DOHH2 (cell line): ENCODE results near the gene CTLA4.

ENCODE experiments used
- CTCF ChIP-seq: fragments of 200-600 bp; sonication (generic); IDR thresholded peaks from one replicate; pipeline ENCODE4 v1.5.1; 2014; ENCODE audit warnings: antibody characterized with exemption, mild to moderate bottlenecking, low read depth, low read length; ENCODE audit not compliant: poor library complexity, severe bottlenecking
- EZH2phosphoT487 ChIP-seq: fragments of 200-600 bp; sonication (generic); IDR thresholded peaks from 2 replicates; pipeline ENCODE4 v1.6.1; 2017; ENCODE audit warnings: borderline replicate concordance, mild to moderate bottlenecking, antibody characterized with exemption, low read length, moderate library complexity, mixed read lengths

- TF ChIP-seq CTCF = no peak
- no peak for TF ChIP-seq EZH2phosphoT487
Observed at GRCh38 chr2:203880557-203881125, 13.1 kb downstream of the CTLA4 start.
